ENCODE measurements around the gene PDK2.

The PDK2 gene

DNA sequence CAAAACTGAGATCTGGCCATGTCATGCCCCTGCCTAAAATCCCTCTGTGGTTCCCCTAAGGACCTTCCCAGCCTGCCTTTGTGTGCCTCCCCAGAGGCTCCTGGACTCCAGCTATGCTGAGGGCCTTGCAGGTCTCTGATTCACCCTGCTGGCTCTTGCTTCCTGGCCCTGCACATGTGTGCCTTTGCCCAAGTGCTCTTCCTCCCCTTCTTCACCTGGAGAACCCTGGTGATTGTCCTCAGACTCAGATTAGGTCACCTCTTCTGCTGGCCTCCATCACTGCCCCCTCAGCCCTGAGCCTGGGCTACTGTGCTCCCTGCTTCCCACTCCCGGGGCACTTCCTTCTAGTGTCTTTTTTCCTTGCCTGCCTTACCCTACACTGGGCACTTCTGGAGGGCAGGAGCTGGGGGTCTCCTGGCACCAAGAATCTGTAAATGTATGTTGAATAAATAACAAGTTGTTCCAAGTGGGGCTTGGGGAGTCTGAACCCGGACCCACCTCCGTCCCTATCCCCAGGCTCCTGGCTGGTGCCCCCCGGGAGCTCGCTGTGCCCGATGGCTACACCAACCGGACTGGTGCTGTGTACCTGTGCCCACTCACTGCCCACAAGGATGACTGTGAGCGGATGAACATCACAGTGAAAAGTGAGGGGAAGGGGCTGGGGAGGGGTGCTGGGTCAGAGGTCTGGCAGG is 31.4 kb upstream of the PDK2 start:
- Histone ChIP-seq H3K9me3 (ENCODE audit: insufficient read depth, low read length, severe bottlenecking) (no peaks in the 10 kb centered on the region), H3K4me1 (ENCODE audit: insufficient read depth, low read length) (no peaks in the 10 kb centered on the region), H3K27me3 (ENCODE audit: insufficient read depth, low read length, poor library complexity) (peaks cover 29% of the 10 kb centered on the region), H3K4me3 (ENCODE audit: low read depth in 1 of 2, low read length in 2 of 2) (no peak overlapping the region), H3K27ac (ENCODE audit: low read length) (no peak overlapping the region), H2AFZ (ENCODE audit: low read depth, low read length) (no peak overlapping the region), H3K36me3 (ENCODE audit: insufficient read depth, low read length) (no peaks in the 10 kb centered on the region), H3K4me2 (ENCODE audit: insufficient read depth, low read length) (no peak overlapping the region), H3K9ac (ENCODE audit: low read depth, low read length) (no peak overlapping the region), H3K79me2 (ENCODE audit: insufficient read depth, low read length) (no peaks in the 10 kb centered on the region), H4K20me1 (ENCODE audit: insufficient read depth, low read length) (peaks cover 9% of the 10 kb centered on the region; the same call in 1 of the 2 replicates)
- DNase-seq = no peak
- TF ChIP-seq CTCF (IDR thresholded peaks at IDR 0.05; ENCODE audit: borderline replicate concordance, extremely low read depth, low read length, poor library complexity, severe bottlenecking) (no peak), EZH2 (IDR thresholded peaks at IDR 0.05; ENCODE audit: borderline replicate concordance, low read depth, low read length, severe bottlenecking) (no peak)
- no peak for ATAC-seq (ENCODE audit: insufficient read depth, low read depth)

DNA sequence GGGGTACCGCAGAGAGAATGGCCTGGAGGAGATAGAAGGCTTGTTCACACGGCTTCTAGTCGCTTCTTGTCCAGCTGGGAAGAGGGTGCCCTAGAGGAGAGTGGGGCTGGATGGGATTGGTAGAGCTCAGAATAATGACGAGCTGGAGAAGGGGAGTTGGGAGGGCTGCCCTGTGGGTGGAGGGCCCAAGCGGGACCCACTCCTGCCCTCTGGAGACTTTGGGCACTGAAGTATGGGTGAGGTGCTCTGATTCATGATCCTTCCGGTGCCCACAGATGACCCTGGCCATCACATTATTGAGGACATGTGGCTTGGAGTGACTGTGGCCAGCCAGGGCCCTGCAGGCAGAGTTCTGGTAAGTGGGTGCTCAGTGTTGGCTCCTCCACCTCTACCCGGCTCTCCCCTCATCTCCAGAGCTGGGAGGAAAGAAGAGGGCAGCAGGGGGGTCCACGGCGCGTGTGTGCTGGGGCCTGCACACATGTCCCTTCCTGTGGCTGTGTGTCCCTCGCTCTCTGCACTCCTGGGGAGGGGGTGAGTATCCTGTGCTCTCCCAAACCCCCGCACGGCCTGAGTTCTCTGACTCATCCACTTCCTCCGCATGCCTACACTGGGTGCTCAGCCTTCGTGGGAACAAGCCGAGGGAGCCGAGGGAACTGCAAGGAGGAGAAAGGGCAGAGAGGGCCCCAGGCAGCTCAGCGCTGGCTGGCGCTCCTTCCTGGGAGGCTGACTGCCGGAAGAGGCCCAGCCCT is 30.7 kb upstream of the PDK2 start:
- Histone ChIP-seq H4K20me1 (ENCODE audit: insufficient read depth, low read length) (peaks cover 4% of the 10 kb centered on the region; the same call in 1 of the 2 replicates), H3K4me3 (ENCODE audit: low read depth in 1 of 2, low read length in 2 of 2) (no peak overlapping the region), H3K4me1 (ENCODE audit: insufficient read depth, low read length) (no peaks in the 10 kb centered on the region), H3K27ac (ENCODE audit: low read length) (no peak overlapping the region), H3K79me2 (ENCODE audit: insufficient read depth, low read length) (no peaks in the 10 kb centered on the region), H3K9me3 (ENCODE audit: insufficient read depth, low read length, severe bottlenecking) (no peaks in the 10 kb centered on the region), H2AFZ (ENCODE audit: low read depth, low read length) (no peak overlapping the region), H3K9ac (ENCODE audit: low read depth, low read length) (no peak overlapping the region), H3K4me2 (ENCODE audit: insufficient read depth, low read length) (no peak overlapping the region), H3K36me3 (ENCODE audit: insufficient read depth, low read length) (no peaks in the 10 kb centered on the region), H3K27me3 (ENCODE audit: insufficient read depth, low read length, poor library complexity) (peaks cover 22% of the 10 kb centered on the region)
- no peak for TF ChIP-seq EZH2 (IDR thresholded peaks at IDR 0.05; ENCODE audit: borderline replicate concordance, low read depth, low read length, severe bottlenecking)
- TF ChIP-seq CTCF (IDR thresholded peaks at IDR 0.05; ENCODE audit: borderline replicate concordance, extremely low read depth, low read length, poor library complexity, severe bottlenecking) = no peak
- ATAC-seq (ENCODE audit: insufficient read depth, low read depth) (no peak), DNase-seq (no peak)

- no peak for DNase-seq
- H3K4me3 ChIP-seq (ENCODE audit: low read depth in 1 of 2, low read length in 2 of 2) = no peak overlapping the region
- no peaks in the 10 kb centered on the region for H3K79me2 ChIP-seq (ENCODE audit: insufficient read depth, low read length)
- H4K20me1 ChIP-seq (ENCODE audit: insufficient read depth, low read length) = peaks cover 4% of the 10 kb centered on the region; the same call in 1 of the 2 replicates
- peaks cover 16% of the 10 kb centered on the region for H3K27me3 ChIP-seq (ENCODE audit: insufficient read depth, low read length, poor library complexity)
- H3K4me1 ChIP-seq (ENCODE audit: insufficient read depth, low read length) = no peaks in the 10 kb centered on the region
- H3K9ac ChIP-seq (ENCODE audit: low read depth, low read length) = no peak overlapping the region
- H3K27ac ChIP-seq (ENCODE audit: low read length) = no peak overlapping the region
- ATAC-seq (ENCODE audit: insufficient read depth, low read depth) = no peak
- H3K4me2 ChIP-seq (ENCODE audit: insufficient read depth, low read length) = no peak overlapping the region
- H2AFZ ChIP-seq (ENCODE audit: low read depth, low read length) = no peak overlapping the region
- no peaks in the 10 kb centered on the region for H3K36me3 ChIP-seq (ENCODE audit: insufficient read depth, low read length)
- TF ChIP-seq EZH2 (IDR thresholded peaks at IDR 0.05; ENCODE audit: borderline replicate concordance, low read depth, low read length, severe bottlenecking) = no peak
- no peak for TF ChIP-seq CTCF (IDR thresholded peaks at IDR 0.05; ENCODE audit: borderline replicate concordance, extremely low read depth, low read length, poor library complexity, severe bottlenecking)
- H3K9me3 ChIP-seq (ENCODE audit: insufficient read depth, low read length, severe bottlenecking) = no peaks in the 10 kb centered on the region
Observed at GRCh38 chr17:50065056-50065455, 30.1 kb upstream of the PDK2 start.
